NB4 (cell line): ENCODE data around the gene CCNA1.

ENCODE experiments used
- POLR2A ChIP-seq: IDR thresholded peaks from 2 replicates; pipeline ENCODE4 v1.6.1; 2011; ENCODE audit warnings: mild to moderate bottlenecking; ENCODE audit not compliant: insufficient read length; ENCODE audit errors: extremely low read depth
- TF ChIP-seq, protein P1 (sequence below): IDR thresholded peaks from one replicate; pipeline ENCODE4 v1.5.1; 2012; ENCODE audit warnings: low read depth, low read length
- TF ChIP-seq, protein P2 (sequence below): IDR thresholded peaks from 2 replicates; pipeline ENCODE4 v1.6.1; 2011; ENCODE audit warnings: low read depth, low read length

GRCh38 chr13:36414461-36414860, 17.8 kb upstream of the CCNA1 start:
- TF ChIP-seq POLR2A, result no peak
- TF ChIP-seq, protein P1, sequence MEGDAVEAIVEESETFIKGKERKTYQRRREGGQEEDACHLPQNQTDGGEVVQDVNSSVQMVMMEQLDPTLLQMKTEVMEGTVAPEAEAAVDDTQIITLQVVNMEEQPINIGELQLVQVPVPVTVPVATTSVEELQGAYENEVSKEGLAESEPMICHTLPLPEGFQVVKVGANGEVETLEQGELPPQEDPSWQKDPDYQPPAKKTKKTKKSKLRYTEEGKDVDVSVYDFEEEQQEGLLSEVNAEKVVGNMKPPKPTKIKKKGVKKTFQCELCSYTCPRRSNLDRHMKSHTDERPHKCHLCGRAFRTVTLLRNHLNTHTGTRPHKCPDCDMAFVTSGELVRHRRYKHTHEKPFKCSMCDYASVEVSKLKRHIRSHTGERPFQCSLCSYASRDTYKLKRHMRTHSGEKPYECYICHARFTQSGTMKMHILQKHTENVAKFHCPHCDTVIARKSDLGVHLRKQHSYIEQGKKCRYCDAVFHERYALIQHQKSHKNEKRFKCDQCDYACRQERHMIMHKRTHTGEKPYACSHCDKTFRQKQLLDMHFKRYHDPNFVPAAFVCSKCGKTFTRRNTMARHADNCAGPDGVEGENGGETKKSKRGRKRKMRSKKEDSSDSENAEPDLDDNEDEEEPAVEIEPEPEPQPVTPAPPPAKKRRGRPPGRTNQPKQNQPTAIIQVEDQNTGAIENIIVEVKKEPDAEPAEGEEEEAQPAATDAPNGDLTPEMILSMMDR, result no peak
- TF ChIP-seq, protein P2, sequence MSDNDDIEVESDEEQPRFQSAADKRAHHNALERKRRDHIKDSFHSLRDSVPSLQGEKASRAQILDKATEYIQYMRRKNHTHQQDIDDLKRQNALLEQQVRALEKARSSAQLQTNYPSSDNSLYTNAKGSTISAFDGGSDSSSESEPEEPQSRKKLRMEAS, result no peak
